Motor neuron (in vitro differentiated cells): Measurements from ENCODE around the gene FUOM. TPM values are rescaled to one million over a fixed set of nuclear protein-coding genes. Genes with fewer than 3 reads are reported as not detected.
"Not testable (repeated sequence)": the region's sequence is repeated elsewhere in the genome, so short reads cannot be mapped to it uniquely, and the experiment has no call there.

Source experiments
- ATAC-seq, 8 experiments: fragments of 200-7000 bp; cut with Tn5 transposase; replicated peaks in 6 of 8; 2 replicates each; pipeline ENCODE4 v1.8.0; 2021; ENCODE audit warnings: mild to moderate bottlenecking in 8 of 8, moderate library complexity in 8 of 8
- H3K27ac ChIP-seq, 2 donors: fragments of 250-450 bp; sonication (Bioruptor Pico); 2 replicates each; pipeline ENCODE4 v1.9.0; 2021; ENCODE audit warnings: antibody characterized with exemption in 2 of 2, mild to moderate bottlenecking in 2 of 2, moderate library complexity in 1 of 2
- H3K4me1 ChIP-seq, 2 donors: fragments of 250-450 bp; sonication (Bioruptor Pico); replicated peaks in 1 of 2; 2 replicates each; pipeline ENCODE4 v1.6.1; 2021; ENCODE audit warnings: antibody characterized with exemption in 2 of 2, mild to moderate bottlenecking in 2 of 2, moderate library complexity in 1 of 2
- H3K4me3 ChIP-seq, 5 donors: fragments of 250-450 bp; sonication (Bioruptor Pico); 2 replicates each; pipeline ENCODE4 v1.9.0; 2021; ENCODE audit warnings: antibody characterized with exemption in 5 of 5, mild to moderate bottlenecking in 5 of 5, moderate library complexity in 4 of 5
- WGBS, 10 experiments: fragments of 450-650 bp; shearing (Covaris generic); methylation state at CpG; one replicate each; pipeline ENCODE4 v1.0.0; 2022; 5-methylcytosine and 5-hydroxymethylcytosine counted together
- in situ Hi-C, 9 experiments: fragments of 400-800 bp; cut with MboI; loops; one replicate each; pipeline ENCODE4 v1.15.0; 2021; ENCODE audit warnings: low sequenced_read_pairs in 9 of 9, low pct_unique_long_range_greater_than_20kb in 2 of 9; ENCODE audit not compliant: unreplicated experiment in 9 of 9
- total RNA-seq, 8 experiments: library from RNA; unstranded; fragments of 300-600 nt; gene quantifications; 2 replicates each; pipeline versions ENCODE4 v1.2.3 to v1.2.4, GENCODE V29; 2022

Gene FUOM
- total RNA-seq, 8 experiments from 2014 or later = 3.3 to 50.5 (median 14.4) TPM

DNA sequence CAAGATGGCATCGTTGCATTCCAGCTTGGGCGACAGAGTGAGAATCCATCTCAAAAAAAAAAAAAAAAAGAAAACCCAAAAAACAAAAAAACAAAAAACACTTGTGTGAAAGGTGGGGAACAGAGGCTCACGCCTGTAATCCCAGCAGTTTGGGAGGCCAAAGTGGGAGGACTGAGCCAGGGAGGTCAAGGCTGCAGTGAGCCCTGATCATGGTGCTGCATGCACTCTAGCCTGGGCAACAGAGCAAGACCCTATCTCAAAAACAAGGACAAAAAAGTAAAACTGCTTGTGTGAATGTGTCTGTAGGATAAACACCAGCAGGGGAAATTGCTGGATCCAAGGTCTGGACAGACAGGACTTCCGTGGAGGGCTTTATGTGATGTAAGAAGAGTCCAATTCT lies 25.7 kb upstream of the FUOM start:
- ATAC-seq = no peak
- in situ Hi-C loops = no loop called here
- H3K27ac ChIP-seq = no peak overlapping the region

DNA sequence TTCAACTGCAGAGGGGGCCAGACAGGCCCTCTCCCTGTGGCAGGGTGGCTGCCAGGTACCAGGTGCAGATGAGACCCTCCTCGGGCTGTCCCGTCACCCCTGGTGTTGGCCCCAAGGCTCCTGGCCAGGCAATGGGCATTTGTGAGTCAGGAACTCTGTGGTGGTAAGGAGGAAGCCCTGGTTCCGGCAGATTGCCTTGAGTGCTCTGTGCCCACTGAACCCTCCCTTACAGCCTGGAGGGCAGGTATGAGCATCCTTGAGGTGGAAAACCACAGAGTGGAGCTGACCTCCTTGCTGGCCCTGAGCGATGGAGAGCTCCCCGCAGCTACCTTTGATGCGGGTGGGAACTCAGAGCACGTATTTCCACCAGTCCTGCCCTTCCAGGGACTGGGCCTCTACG lies 23.2 kb upstream of the FUOM start:
- Histone ChIP-seq H3K4me1 (peaks cover 4 to 10% of the 10 kb centered on the region in 2 donors), H3K4me3 (no peak overlapping the region), H3K27ac (no peak overlapping the region)
- ATAC-seq = no peak
- 92 to 100% methylated on average over 2 of the region's 8 CpGs; no CpG with 5 or more reads in 8 of the 10 experiments for WGBS, 10 experiments
- in situ Hi-C loops = no loop called here

More for the DNA sequence above, 25.7 kb upstream of the FUOM start:
- WGBS, 10 experiments = 50 to 100% (median 97%) methylated on average over 1 to 4 of the region's 4 CpGs
- H3K4me3 ChIP-seq = no peak overlapping the region
- H3K4me1 ChIP-seq = peaks cover 0 to 5% of the 10 kb centered on the region in 2 donors

- WGBS, 10 experiments = 100% methylated on average over 1 of the region's 36 CpGs; no CpG with 5 or more reads in 8 of the 10 experiments
- in situ Hi-C loops = no loop called here
- Histone ChIP-seq H3K4me3 (peak overlapping the region; percentile 48 to 93 (median 68)), H3K27ac (peak overlapping the region in 1 of 2 donors; percentile 79), H3K4me1 (peaks cover 4 to 10% of the 10 kb centered on the region in 2 donors)
- ATAC-seq = peak in 1 of 8 experiments; percentile 14
Observed at GRCh38 chr10:133379801-133380666, 22.2 kb upstream of the FUOM start.

GRCh38 chr10:133379152-133379800 lies 21.5 kb upstream of the FUOM start, which contains the start of gene PAOX:
TSS of gene PAOX (plus strand) at chr10:133379262. CDS start at chr10:133379317, 55 bp downstream.
- peak within 1 kb of the TSS; percentile 48 to 93 (median 68) for H3K4me3 ChIP-seq
- ATAC-seq = peak; percentile 37 to 79 (median 73)
- H3K27ac ChIP-seq = peak within 1 kb of the TSS; percentile 55 to 79
- WGBS, 10 experiments = 0% methylated on average over 10 of the region's 78 CpGs; no CpG with 5 or more reads in 9 of the 10 experiments
- in situ Hi-C loops = no loop called here
- peaks cover 4 to 10% of the 10 kb centered on the region in 2 donors for H3K4me1 ChIP-seq

DNA sequence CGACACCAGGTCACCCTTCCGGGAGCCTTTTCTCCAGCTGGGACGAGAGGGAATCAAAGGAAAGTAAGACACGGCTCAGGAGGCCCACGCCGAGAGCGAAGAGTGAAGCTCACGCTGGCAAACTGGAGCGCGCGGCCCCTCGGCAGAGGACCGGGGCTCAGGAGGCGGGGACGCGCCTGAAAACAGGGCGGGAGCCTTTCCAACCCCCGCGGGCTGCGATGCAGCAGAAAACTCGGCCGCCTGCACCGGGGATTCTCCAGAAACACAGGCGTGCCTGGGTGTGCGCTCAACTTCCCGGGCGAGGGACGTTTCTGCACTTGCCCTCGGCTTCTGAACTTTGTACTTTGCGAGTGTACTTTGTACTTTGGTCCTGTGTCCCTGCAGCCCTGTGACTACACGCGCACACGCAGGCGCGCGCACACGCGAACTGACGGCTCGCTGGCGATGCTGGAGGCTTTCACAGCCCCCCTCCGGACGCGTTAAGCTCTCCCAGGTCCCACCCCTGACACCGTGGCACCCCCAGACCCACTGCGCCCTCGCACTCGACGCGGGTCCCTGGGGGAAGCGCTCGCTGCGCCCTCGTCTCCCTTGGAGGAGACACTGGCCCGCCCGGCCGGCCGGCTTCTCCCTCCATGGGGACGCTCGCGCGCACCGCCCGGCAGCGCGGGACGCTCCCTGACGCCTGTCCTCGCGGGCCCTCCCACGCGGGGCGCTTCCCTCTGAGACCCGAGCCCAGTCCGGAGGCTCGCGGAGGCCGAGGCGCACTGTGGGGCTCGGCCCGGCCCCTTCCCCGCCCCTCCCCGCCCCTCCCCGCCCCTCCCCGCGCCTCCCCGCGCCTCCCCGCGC lies 20.7 kb upstream of the FUOM start:
- 0 to 8% (median 0%) methylated on average over 1 to 20 of the region's 90 CpGs; no CpG with 5 or more reads in 7 of the 10 experiments for WGBS, 10 experiments
- H3K27ac ChIP-seq = peak overlapping the region; percentile 3 to 55
- H3K4me3 ChIP-seq = peak overlapping the region; percentile 48 to 93 (median 68)
- H3K4me1 ChIP-seq = peaks cover 4 to 10% of the 10 kb centered on the region in 2 donors
- in situ Hi-C loops = no loop called here
- ATAC-seq = peak; percentile 46 to 80 (median 74)

GRCh38 chr10:133377818-133378250 lies 20.0 kb upstream of the FUOM start:
- ATAC-seq = peak in 5 of 8 experiments; percentile 0 to 12 (median 0)
- no peak overlapping the region for H3K27ac ChIP-seq
- in situ Hi-C loops = no loop called here
- H3K4me3 ChIP-seq = peak overlapping the region; percentile 48 to 93 (median 68)
- WGBS, 10 experiments = 39 to 87% methylated on average over 4 to 5 of the region's 20 CpGs; no CpG with 5 or more reads in 8 of the 10 experiments
- peaks cover 4 to 10% of the 10 kb centered on the region in 2 donors for H3K4me1 ChIP-seq

DNA sequence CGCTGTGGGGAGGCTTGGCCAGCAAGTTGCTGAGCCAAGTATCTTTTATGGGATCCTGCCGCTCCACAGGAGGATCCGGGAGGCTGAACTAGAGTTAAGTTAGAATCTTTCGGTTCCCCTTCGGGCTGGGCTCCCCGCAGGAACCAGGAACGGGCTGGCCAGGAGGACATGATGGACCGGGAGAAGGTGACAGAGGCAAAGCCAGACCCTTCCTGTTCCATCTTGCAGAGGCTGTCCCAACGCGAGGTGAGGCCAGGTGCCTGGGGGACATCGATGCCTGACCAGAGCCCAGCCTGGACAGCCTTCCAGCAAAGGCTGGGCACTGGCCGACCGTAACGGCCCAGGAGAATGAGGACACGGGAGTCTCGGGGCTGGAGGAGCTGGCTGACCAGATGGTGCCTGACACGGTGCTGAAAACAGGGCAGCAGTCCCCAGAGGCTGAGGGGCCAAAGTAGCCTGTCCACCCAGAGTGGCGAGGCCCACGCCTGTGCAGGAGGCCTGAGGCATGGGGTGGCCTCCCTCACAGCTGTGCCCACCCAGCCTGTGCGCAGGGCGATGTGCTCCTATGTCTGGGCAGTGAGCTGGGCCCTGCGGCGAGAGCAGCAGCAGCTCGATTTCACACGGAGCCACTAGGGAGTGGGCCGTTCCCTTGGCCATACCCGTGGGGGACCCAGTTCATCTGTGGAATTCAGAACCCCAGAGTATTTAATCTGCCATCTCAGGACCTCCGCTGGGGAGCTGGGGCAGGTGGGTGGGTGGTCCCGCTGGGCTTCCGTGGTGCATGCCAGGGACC lies 19.4 kb upstream of the FUOM start:
- no peak overlapping the region for H3K27ac ChIP-seq
- H3K4me1 ChIP-seq = peaks cover 7 to 13% of the 10 kb centered on the region in 2 donors
- no peak for ATAC-seq
- H3K4me3 ChIP-seq = no peak overlapping the region
- WGBS, 10 experiments = 40 to 100% (median 86%) methylated on average over 1 to 13 of the region's 30 CpGs; no CpG with 5 or more reads in 4 of the 10 experiments
- in situ Hi-C loops = no loop called here

DNA sequence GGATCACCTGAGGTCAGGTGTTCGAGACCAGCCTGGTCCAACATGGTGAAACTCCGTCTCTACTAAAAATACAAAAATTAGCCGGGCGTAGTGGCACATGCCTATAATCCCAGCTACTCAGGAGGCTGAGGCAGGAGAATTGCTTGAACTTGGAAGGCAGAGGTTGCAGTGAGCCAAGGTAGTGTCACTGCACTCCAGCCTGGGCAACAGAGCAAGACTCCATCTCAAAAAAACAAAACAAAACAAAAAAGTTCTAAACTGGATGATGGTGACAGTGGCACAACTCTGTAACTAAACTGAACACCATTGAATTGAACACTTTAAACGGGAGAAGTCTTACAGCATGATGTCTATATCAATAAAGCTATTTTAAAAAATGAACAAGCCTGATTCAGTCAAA lies 18.4 kb upstream of the FUOM start:
- H3K4me3 ChIP-seq, H3K27ac ChIP-seq, in situ Hi-C loops, ATAC-seq: not testable (repeated sequence)
- peaks cover 11 to 15% of the 10 kb centered on the region in 2 donors for H3K4me1 ChIP-seq
- 40 to 91% (median 80%) methylated on average over 1 to 5 of the region's 5 CpGs; no CpG with 5 or more reads in 3 of the 10 experiments for WGBS, 10 experiments

- in situ Hi-C loops = no loop called here
- ATAC-seq = no peak
- Histone ChIP-seq H3K4me1 (peaks cover 11 to 15% of the 10 kb centered on the region in 2 donors), H3K4me3 (no peak overlapping the region), H3K27ac (no peak overlapping the region)
- WGBS, 10 experiments = 47 to 100% (median 73%) methylated on average over 3 to 11 of the region's 12 CpGs; no CpG with 5 or more reads in 1 of the 10 experiments
Observed at GRCh38 chr10:133375357-133376115, 17.7 kb upstream of the FUOM start.

- 8 to 65% (median 38%) methylated on average over 1 to 29 of the region's 89 CpGs; no CpG with 5 or more reads in 1 of the 10 experiments for WGBS, 10 experiments
- peaks cover 10 to 11% of the 10 kb centered on the region in 2 donors for H3K4me1 ChIP-seq
- peak within 1 kb of the TSS; percentile 68 to 94 (median 81) for H3K4me3 ChIP-seq
- peak within 1 kb of the TSS; percentile 68 to 86 for H3K27ac ChIP-seq
- peak; percentile 95 to 99 (median 96) for ATAC-seq
- in situ Hi-C loops = no loop called here
Observed at GRCh38 chr10:133373174-133374090, 15.6 kb upstream of the FUOM start, which contains the start of gene ECHS1. TSS of gene ECHS1 (minus strand) at chr10:133373354. CDS start at chr10:133373333, 21 bp downstream.
